Mesothelial cell of epicardium (in vitro differentiated cells): ENCODE results near the gene ADARB2. TPM values are rescaled to one million over a fixed set of nuclear protein-coding genes. Genes with fewer than 3 reads are reported as not detected.

Experiments used
- DNase-seq, 2 experiments: peaks; one replicate each; pipeline ENCODE4 v3.0.0; 2021; ENCODE audit warnings: low spot score in 2 of 2; ENCODE audit not compliant: unreplicated experiment in 2 of 2
- H3K27ac Mint-ChIP-seq: 2 replicates; pipeline ENCODE4 v1.8.0; 2021; ENCODE audit warnings: mixed read lengths
- H3K27me3 Mint-ChIP-seq: 2 replicates; pipeline ENCODE4 v1.8.0; 2021; ENCODE audit warnings: low read depth, mixed read lengths
- H3K36me3 Mint-ChIP-seq: 2 replicates; pipeline ENCODE4 v1.8.0; 2021; ENCODE audit warnings: mixed read lengths
- H3K4me1 Mint-ChIP-seq: 2 replicates; pipeline ENCODE4 v1.8.0; 2021; ENCODE audit warnings: mixed read lengths
- H3K4me3 Mint-ChIP-seq: 2 replicates; pipeline ENCODE4 v1.8.0; 2021; ENCODE audit warnings: mild to moderate bottlenecking, moderate library complexity, mixed read lengths
- H3K9me3 Mint-ChIP-seq: 2 replicates; pipeline ENCODE4 v1.8.0; 2021; ENCODE audit warnings: mixed read lengths
- total RNA-seq: library from RNA; stranded (reverse); gene quantifications from 3 replicates; pipeline ENCODE4 v1.2.1, GENCODE V29; 2021
- TF ChIP-seq, protein P1 (sequence below): fragments of 200-600 bp; sonication (generic); IDR thresholded peaks from one replicate; pipeline ENCODE4 v1.5.0; 2021; ENCODE audit warnings: antibody characterized with exemption; ENCODE audit not compliant: unreplicated experiment

The ADARB2 gene
- total RNA-seq, 1 donor from 2014 or later = 0.38 TPM

- TF ChIP-seq, protein P1, sequence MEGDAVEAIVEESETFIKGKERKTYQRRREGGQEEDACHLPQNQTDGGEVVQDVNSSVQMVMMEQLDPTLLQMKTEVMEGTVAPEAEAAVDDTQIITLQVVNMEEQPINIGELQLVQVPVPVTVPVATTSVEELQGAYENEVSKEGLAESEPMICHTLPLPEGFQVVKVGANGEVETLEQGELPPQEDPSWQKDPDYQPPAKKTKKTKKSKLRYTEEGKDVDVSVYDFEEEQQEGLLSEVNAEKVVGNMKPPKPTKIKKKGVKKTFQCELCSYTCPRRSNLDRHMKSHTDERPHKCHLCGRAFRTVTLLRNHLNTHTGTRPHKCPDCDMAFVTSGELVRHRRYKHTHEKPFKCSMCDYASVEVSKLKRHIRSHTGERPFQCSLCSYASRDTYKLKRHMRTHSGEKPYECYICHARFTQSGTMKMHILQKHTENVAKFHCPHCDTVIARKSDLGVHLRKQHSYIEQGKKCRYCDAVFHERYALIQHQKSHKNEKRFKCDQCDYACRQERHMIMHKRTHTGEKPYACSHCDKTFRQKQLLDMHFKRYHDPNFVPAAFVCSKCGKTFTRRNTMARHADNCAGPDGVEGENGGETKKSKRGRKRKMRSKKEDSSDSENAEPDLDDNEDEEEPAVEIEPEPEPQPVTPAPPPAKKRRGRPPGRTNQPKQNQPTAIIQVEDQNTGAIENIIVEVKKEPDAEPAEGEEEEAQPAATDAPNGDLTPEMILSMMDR = no peak
- H3K4me1 Mint-ChIP-seq = no peaks in the 10 kb centered on the region
- no peak overlapping the region for H3K4me3 Mint-ChIP-seq
- H3K27me3 Mint-ChIP-seq = peaks cover 17% of the 10 kb centered on the region
- H3K9me3 Mint-ChIP-seq = no peaks in the 10 kb centered on the region
- DNase-seq = no peak
- no peaks in the 10 kb centered on the region for H3K36me3 Mint-ChIP-seq
- H3K27ac Mint-ChIP-seq = no peak overlapping the region
These were observed 184.2 kb downstream of the ADARB2 start for GRCh38 chr10:1552881-1553670.

- Mint-ChIP-seq H3K4me1 (no peaks in the 10 kb centered on the region), H3K27ac (no peak overlapping the region), H3K27me3 (peaks cover 17% of the 10 kb centered on the region), H3K36me3 (no peaks in the 10 kb centered on the region), H3K4me3 (no peak overlapping the region), H3K9me3 (no peaks in the 10 kb centered on the region)
- TF ChIP-seq, protein P1 = no peak
- no peak for DNase-seq
These were observed 184.9 kb downstream of the ADARB2 start for GRCh38 chr10:1552406-1552805.

DNA sequence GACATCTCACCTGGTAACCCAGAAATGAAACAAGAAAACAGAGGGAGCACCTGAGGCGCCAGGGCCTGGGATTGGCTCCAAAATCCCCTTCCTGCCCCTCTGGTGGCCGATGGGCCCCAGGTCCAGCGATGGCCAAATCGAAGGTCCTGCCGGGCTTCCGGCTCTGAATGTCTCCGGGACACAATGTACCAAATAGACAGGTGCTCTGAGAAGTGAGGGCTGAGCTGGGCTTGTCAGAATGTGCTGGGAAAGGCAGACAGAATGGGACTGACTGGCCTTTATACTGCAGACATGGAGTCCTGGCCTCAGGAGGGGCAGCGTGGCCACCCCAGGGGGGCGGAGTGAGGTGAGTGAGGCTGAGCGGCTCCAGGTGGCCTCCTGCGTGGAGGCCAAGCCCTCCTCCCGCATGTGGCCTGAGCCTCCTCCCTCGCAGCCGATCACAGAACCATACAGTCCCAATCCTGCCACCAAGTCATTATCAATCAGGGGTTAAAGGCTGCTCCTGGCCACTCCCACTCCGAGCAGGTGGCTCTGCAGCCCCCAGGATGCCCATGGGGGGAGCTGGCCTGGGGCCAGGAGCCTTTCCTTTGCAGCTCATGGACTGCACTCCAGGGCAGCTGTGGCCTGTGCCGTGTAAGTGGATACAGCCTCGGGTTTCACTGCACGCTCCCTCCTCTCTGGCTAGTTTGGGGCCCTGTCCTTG lies 185.5 kb downstream of the ADARB2 start:
- Mint-ChIP-seq H3K27ac (no peak overlapping the region), H3K27me3 (peaks cover 17% of the 10 kb centered on the region), H3K36me3 (no peaks in the 10 kb centered on the region), H3K9me3 (no peaks in the 10 kb centered on the region), H3K4me1 (no peaks in the 10 kb centered on the region), H3K4me3 (no peak overlapping the region)
- TF ChIP-seq, protein P1 = no peak
- DNase-seq = no peak

- DNase-seq = no peak
- H3K27ac Mint-ChIP-seq = no peak overlapping the region
- H3K4me1 Mint-ChIP-seq = no peaks in the 10 kb centered on the region
- H3K9me3 Mint-ChIP-seq = no peaks in the 10 kb centered on the region
- H3K4me3 Mint-ChIP-seq = no peak overlapping the region
- H3K27me3 Mint-ChIP-seq = peaks cover 25% of the 10 kb centered on the region
- no peaks in the 10 kb centered on the region for H3K36me3 Mint-ChIP-seq
- TF ChIP-seq, protein P1 = no peak
These were observed 186.7 kb downstream of the ADARB2 start for GRCh38 chr10:1550616-1551015.

- Mint-ChIP-seq H3K4me3 (no peak overlapping the region), H3K27ac (no peak overlapping the region), H3K27me3 (peaks cover 29% of the 10 kb centered on the region), H3K36me3 (no peaks in the 10 kb centered on the region), H3K4me1 (no peaks in the 10 kb centered on the region), H3K9me3 (no peaks in the 10 kb centered on the region)
- DNase-seq = no peak
- TF ChIP-seq, protein P1 = no peak
These were observed 187.1 kb downstream of the ADARB2 start for GRCh38 chr10:1550291-1550595.
